ENCODE data around the gene TMEM9. TPM values are rescaled to one million over a fixed set of nuclear protein-coding genes. Genes with fewer than 3 reads are reported as not detected.

Gene TMEM9
- polyA plus RNA-seq (ENCODE audit: insufficient read length in 4 of 4), result 100 to 1,000 TPM; 116 to 160 (median 145) TPM

DNA sequence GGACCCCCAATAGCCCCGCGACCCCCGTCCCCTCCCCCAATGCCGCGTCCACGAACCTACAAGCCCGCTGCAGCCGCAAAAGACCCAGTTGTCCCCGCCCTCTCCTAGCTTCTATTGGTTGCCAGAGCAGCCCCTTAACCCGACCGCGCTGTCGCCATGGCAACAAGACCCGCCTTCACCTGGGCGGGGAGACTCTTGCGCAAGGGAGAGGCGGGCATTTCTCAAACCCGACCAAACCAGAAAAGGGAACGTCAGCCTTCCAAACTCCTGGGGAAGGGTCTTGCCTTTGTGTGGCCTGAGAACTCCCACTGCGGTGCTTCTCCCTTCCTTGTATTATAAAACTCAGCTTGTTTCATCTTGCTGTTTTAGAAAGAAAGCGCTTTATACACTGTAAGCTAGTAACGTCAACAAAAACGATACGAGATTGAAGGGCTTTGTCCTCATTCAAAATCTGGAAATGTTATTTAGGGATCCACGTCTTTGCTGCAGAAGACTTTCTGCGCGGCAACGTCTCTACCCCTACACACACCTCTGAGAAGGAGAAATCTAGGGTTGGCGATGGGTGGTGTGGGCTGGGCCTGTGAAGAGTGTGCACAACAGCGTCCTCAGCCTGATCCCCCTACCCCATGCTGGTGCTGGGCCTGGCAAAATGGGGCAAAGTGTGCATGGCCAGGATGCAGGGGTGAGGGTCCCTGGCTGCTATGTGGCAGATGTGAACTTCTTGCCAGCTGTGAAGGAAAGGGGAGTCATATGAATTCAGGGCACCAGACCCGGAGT lies at the start of gene TMEM9:
Gene TMEM9, minus strand, starts transcription at position 86 of the 777 bp plus-strand sequence. CDS start 551 bp downstream, outside the sequence.
- DNase-seq (ENCODE audit: low read depth in 4 of 4, low spot score in 3 of 4), result peak; percentile 96 to 99 (median 97)

DNA sequence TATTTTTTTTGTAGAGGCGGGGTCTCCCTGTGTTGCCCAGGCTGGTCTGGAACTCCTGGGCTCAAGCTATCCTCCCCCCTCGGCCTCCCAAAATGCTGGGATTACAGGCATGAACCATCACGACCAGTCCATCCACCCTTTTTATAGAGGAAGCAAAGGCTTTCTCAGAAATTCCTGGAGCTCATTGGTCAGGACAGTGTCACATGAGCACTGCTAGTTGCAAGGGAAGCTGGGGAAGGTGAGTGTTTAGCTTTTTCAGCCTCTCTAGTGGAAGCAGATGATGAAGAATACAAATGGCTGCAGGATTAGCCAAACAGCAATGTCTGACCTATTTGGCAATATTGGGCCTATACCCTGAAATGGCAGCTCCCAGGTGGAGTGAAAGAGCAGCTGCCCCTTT lies 44.3 kb upstream of the TMEM9 start:
- DNase-seq (ENCODE audit: low read depth in 4 of 4, low spot score in 3 of 4), result no peak

DNA sequence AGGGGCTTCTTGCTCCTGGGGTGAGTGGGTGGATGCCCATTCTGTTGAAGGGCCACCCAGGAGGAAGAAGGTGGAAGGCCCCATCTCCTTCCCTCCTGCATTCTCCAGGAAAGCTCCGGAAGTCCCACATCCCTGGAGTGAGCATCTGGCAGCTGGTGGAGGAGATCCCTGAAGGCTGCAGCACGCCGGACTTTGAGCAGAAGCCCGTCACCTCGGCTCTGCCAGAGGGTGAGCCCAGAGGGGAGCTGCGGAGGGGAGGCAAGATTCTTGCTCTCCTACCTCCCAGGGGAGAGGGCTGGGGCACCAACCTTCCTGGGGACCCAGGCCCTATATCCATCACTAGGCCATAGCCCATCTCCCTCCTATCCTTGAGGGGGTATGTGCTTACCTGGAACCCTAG lies 39.8 kb upstream of the TMEM9 start:
- DNase-seq (ENCODE audit: low read depth in 4 of 4, low spot score in 3 of 4), result no peak

DNA sequence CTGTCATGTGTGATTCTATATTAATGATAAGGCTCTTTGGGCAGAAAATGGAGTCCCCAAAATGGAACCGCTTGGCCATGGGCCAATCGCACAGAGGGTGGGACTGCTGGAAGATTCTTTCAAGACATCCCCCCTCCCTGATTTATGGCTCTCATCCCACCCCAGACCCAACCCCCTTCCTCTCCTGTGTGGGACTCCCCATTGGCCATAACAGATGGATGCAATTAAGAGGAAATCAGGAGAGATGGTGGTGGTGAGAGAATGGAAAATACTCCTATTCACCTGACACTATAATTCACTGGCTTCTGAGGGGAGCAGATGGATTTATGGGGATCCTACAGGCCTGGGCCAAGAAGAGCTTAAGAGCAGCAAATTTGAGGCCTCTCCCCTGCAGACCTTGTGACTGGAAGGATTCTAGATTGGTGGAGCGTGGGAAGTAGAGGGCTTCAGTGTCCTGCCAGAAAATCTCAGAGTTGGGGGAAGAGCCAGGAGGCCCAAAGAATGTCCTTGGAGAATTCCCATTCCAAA lies 38.1 kb upstream of the TMEM9 start:
- no peak for DNase-seq (ENCODE audit: low read depth in 4 of 4, low spot score in 3 of 4)

DNA sequence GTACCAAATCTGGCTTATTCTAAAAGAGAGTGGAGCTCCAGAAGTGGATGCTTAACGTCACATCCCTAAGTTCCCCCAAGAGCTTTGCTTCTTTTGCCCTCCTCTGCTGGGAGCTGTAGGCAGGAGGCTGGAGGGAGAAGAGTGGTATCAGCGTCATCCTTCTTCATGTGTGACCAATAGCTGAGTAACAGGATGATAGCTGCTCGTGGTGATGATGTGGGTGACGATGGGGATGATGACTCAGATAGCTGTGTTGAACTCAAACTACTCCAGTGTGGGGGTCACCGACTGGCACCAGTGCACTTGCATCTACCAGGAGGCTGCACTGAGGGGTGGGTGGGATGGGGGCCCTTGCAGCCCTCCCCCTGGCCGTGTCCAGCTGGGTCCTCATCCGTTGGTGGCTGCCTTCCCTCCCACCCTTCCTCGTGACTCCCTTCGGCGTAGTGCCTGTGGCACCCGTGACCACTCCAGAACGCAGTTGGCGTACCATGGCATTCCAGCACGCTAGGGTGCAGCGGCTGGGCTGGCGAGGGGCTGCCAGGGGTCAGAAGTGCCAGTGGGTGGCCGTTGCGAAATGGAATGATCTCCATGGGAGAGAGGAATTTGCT lies 37.5 kb upstream of the TMEM9 start:
- no peak for DNase-seq (ENCODE audit: low read depth in 4 of 4, low spot score in 3 of 4)

DNA sequence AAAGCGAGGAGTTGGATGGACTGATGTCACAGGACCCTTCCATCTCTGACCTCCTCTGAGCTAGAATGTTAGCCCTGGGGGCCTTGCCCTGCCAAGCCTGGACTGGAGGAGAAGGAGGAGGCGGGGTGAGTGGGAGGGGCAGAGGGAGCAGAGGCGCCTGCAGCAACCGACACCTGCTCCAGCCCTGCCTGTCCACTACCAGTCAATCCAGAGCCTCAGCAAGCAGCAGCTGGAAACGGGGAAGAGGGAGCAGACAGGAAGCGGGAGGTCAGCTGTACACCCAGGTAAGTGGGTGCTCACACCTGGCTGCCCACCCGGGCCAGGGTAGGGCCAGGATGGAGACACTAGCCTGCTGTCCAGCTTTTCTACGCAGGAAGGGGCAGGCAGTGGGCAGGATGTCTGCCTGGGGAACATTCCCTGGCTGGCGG lies 36.4 kb upstream of the TMEM9 start, which contains the start of gene IGFN1:
Gene IGFN1, plus strand, starts transcription at position 201 of the 428 bp plus-strand sequence. CDS start 2,470 bp downstream, outside the sequence.
- DNase-seq (ENCODE audit: low read depth in 4 of 4, low spot score in 3 of 4), result no peak

DNA sequence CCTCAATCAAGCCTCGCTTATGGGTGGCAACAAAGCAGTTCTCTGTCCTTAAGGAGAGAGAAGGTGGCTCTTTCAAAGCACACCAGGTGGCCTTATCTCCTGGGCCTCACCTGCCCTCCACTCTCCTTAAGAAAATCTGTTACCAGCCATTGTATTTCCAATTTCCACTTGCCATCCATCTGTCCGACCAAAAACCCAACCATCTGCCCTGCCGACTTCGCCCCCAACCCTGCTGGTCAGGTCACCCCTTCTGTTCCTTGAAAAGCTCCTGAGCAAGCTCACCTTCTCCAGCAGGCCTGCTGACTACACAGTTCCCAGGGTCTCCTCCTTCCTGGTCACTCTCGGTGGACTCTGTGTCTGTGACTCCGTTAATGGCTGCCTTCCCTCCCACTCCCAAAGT lies 35.7 kb upstream of the TMEM9 start:
- no peak for DNase-seq (ENCODE audit: low read depth in 4 of 4, low spot score in 3 of 4)

DNA sequence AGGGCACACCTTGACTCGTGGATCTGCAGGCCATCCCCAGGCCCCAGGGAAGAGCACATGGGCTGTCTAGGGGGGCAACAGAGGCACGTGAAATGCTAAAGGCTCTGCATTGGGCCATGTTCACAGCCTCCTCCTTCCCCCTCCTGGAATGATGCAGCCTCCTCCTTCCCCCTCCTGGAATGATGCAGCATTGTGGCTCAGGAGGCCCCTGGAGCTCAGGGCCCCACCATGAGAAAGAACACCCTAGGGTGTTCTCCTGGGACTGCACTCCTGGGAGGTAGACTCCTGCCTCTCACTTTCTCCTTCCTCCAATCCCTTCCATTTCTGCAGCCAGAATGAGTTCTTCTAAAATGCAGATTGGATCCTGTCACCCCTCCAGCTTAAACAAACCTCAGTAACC lies 34.8 kb upstream of the TMEM9 start:
- no peak for DNase-seq (ENCODE audit: low read depth in 4 of 4, low spot score in 3 of 4)

DNA sequence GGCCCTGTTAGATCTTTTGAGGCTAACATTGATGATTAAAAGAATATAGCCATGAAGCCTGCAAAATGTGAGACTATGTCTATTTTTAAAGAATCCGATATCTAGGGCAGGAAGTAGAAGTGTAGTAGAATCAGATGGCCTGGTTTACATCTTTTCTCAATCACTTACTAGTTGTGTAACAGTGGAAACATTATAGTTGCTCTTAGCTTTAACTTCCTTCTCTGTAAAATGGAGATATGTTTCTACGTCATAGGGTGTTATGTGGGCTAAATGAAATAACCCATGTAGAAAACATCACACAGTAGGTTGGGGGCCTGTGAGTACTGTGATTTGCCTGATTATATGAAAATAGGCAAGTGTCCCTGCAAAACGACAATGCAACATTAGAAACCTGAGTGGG lies 31.9 kb upstream of the TMEM9 start:
- no peak for DNase-seq (ENCODE audit: low read depth in 4 of 4, low spot score in 3 of 4)

DNA sequence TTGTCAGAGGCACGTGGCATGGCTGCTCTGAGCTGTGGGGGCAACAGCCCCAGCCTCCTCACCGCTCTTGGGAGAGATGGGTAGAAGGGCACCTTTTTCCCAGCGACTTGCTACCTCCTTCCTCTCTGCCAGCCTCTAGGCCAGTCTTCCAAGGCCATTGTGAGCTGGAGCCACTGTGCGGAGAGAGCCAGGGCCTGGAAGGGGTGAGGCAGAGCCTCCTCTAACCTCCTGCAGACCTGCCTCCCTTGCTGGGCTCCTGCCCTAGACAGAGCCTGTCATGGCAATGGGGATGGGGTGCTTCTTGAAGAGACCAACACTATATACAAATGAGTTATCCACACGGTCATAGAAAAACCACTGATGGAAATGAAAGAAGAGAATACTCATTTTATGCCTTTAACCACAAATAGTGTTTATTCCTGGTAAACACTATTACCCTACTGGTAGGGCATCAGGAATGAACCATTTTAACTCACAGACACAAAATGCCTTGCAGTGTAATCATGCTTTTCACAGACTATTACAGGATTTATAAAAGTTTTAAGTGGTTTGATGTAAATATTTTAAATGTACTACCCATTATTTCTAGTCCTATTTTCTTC lies 31.4 kb upstream of the TMEM9 start:
- DNase-seq (ENCODE audit: low read depth in 4 of 4, low spot score in 3 of 4), result no peak

DNA sequence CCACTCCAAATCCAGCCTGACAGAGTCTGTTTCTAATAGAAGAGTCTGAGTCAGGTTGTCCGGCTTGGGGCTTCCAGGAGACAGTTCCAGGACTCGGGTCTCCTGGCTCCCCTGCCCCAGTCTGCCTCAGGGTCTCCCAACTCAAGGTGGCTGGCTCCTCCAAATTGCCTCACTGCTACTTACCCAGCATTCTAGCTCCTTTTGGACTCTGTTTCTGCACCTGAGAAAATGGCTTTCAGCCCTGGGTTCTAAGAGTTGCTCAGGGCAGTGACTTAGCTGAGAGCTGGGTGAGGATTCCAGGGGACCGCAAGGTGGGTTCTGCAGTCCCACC lies 30.8 kb upstream of the TMEM9 start:
- no peak for DNase-seq (ENCODE audit: low read depth in 4 of 4, low spot score in 3 of 4)

DNA sequence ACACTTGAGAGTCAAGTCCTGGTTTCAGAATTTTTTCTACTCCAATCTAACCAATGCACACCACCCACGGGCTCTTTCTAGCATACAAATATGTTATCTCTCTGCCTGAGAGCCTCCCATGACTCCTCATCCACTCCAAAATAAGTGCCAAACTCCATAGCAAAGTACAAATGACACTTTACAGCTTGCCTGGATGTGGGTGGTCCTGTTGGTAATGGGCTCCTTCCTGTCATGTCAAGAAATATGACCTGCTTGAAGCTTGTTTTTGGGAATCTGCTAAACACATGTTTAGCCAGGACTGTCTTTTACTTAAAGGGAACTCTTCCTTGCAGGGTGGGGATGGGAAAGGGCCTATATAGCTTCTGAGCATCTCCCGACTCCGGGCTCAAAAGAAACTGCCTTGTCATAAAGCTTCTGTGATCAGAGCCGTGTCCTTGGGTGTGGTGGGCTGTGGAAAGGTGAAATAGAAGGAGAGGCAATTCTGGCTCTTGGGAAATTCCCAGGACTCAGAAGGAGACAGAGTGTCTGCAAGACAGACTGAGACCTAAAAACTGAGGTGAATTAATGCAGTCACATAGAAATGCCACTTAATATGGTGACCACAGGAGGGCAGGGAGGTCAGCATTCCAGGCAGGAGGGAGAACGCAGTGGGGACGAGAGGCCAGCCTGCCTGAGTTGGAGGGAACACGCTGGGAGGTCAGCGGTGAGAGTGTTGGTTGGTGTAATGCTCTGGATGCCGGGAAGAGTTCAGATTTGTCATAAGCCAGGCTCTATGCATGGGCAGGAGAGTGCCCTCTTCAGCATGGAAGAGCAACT lies 30.2 kb upstream of the TMEM9 start:
- DNase-seq (ENCODE audit: low read depth in 4 of 4, low spot score in 3 of 4), result peak in 1 of 4 donors; percentile 32

DNA sequence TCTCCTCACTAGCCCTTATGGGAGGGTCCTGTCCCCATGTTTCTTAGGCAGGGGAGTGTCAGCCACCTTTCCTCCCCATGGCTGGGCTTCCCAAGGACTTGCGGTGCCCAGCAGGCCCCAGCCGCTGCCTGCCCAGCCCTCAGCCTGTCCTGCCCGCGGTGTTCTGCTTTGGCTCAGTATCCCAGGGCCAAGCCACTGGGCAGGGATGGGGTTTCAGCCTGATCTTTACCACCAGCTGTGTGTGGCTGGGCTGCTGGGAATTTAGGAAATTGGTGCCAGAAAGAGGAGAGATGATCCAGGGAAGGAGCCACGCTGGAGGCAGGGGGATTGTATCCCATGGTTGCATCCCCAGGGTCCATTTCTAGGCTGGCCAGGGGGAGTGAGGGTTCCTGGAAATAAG lies 29.5 kb upstream of the TMEM9 start:
- no peak for DNase-seq (ENCODE audit: low read depth in 4 of 4, low spot score in 3 of 4)

DNA sequence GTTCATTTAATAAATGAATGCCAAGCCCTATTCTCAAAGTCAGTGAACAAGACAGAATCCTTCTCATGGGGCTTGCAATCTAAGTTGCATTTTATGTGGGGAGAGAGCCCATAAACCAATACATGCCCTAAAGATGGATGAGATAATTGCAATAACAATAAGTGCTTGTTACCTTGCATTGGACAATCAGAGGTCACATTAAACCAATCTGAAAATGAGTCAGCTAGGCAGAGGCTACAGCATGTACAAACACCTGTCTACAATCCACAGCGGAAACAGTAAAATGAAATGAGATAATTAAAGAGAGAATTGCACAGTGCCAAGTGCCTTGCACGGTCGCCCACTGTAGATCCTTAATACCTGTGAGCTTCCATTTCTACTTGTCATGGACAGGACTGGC lies 28.9 kb upstream of the TMEM9 start:
- DNase-seq (ENCODE audit: low read depth in 4 of 4, low spot score in 3 of 4), result no peak

DNA sequence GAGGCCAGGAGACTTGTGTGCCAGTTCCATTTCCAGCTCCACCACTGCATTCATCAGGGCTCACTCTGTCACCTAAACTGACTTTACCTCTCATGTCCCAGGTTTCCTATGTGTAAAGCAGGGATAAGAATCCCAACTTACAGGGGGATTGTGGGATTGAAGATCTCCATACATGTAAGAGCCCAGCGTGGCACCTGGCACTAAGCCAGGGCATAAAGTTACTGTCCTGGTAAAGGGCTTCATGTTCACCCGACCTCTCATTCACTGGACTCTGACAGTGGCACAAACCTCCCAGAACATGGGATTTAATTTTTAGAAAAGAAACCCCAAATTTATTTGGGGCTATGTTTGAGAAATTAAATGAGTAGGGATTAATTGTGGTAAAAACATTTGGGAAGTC lies 27.5 kb upstream of the TMEM9 start:
- no peak for DNase-seq (ENCODE audit: low read depth in 4 of 4, low spot score in 3 of 4)

DNA sequence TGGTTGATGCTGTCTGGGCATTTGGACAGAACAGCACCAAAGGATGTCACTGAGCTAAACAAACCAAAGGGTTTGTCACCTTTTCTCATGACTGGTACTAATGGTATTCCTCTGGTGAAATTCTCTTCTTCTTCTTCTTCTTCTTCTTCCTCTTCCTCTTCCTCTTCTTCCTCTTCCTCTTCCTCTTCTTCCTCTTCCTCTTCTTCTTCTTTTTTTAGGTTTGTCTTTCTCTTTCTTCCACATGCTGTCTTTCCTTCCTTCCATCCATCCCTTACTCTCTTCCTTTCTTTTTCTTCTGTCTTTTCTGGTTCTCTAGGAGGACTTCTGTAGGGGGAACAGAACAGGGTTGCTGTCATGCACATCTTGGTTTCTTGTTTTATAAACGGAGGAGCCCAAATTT lies 27.0 kb upstream of the TMEM9 start:
- DNase-seq (ENCODE audit: low read depth in 4 of 4, low spot score in 3 of 4), result no peak

DNA sequence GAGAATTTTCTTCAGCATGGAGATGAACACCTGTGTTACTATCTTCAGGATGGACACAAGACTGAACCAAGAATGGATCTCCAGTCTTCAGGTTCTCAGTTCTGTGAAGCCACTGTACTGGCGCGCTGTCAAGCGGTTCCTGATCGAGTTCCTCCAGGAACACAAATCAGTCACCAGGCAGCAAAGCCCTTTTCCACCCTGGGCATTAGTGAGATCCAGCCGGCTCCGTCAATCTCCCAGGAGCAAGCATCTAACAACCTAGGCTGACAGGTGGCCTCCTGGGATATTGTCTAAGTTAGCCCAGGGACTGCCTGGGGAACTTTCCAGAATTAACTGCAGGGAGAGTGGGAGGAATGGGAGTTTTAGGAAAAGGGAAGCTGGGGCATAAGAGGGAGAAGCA lies 26.6 kb upstream of the TMEM9 start:
- no peak for DNase-seq (ENCODE audit: low read depth in 4 of 4, low spot score in 3 of 4)

DNA sequence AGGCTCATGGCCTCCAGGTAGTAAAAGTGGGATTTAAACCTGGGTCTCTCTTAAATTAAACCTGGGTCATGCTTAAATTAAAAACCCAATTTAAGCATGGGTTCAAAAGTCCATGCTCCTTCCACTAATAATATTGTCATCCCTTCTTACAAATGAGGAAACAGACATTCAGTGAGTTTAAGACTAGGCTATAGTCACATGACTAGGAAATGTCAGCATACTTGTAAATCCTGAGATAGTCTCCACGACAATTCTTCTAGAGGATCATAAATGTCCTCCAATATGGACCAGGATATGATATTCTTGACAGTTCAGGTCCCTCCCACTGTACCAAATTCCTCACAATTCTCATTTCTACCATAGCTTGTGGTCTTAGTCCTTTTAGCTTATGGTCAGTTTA lies 25.9 kb upstream of the TMEM9 start:
- DNase-seq (ENCODE audit: low read depth in 4 of 4, low spot score in 3 of 4), result no peak

DNA sequence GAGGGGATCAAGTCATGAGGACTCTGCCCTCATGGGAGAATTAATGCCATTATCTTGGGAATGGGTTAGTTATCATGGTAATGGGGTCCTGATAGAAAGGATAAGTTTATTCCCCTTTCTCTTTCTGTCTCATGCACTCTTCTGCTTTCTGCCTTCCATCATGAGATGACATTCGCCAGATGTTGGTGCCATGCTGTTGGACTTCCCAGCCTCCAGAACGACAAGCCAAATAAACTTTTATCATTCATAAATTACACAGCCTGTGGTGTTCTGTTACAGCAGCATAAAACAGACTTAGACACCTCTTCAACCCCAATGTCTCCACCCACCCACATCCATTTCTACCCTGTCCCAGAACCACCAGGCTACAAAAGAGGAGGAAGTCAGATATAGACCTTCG lies 24.4 kb upstream of the TMEM9 start:
- no peak for DNase-seq (ENCODE audit: low read depth in 4 of 4, low spot score in 3 of 4)

DNA sequence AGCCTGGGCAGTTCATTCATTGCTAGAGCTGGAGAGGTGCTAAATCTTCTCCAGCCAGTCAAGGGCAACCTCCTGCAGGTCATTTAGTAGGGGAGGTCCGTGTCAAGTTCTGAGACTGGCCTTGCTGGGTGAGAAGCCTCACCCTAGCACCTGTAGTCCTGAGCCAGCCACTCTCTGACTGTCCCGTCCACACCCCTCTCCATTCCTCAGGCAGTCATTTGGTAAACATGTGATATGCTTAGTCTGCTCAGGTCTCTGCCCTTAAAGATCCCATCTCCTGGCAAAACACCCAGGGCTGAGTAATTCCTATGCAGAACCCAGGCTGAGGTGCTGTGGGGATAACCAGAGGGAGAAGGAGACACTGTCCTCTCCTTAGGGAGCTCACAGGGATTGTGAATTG lies 22.7 kb upstream of the TMEM9 start:
- no peak for DNase-seq (ENCODE audit: low read depth in 4 of 4, low spot score in 3 of 4)

All from left renal pelvis (tissue), 4 donors.